Peyer's patch (tissue), 4 donors: ENCODE results near the gene GREB1.

Experiments used
- CTCF ChIP-seq, 6 experiments: fragments of 450-650 bp in 4 of 6; fragments of 200-600 bp in 2 of 6; sonication (generic) in 1 of 6; IDR thresholded peaks; one replicate each; pipeline ENCODE4 v1.5.1; 2017 to 2019; ENCODE audit warnings: antibody characterized with exemption in 6 of 6, mild to moderate bottlenecking in 3 of 6, moderate library complexity in 1 of 6
- POLR2A ChIP-seq, 2 donors: fragments of 450-650 bp; IDR thresholded peaks; one replicate each; pipeline ENCODE4 v1.5.1; 2017; ENCODE audit warnings: antibody characterized with exemption in 2 of 2, mild to moderate bottlenecking in 2 of 2, moderate library complexity in 2 of 2

DNA sequence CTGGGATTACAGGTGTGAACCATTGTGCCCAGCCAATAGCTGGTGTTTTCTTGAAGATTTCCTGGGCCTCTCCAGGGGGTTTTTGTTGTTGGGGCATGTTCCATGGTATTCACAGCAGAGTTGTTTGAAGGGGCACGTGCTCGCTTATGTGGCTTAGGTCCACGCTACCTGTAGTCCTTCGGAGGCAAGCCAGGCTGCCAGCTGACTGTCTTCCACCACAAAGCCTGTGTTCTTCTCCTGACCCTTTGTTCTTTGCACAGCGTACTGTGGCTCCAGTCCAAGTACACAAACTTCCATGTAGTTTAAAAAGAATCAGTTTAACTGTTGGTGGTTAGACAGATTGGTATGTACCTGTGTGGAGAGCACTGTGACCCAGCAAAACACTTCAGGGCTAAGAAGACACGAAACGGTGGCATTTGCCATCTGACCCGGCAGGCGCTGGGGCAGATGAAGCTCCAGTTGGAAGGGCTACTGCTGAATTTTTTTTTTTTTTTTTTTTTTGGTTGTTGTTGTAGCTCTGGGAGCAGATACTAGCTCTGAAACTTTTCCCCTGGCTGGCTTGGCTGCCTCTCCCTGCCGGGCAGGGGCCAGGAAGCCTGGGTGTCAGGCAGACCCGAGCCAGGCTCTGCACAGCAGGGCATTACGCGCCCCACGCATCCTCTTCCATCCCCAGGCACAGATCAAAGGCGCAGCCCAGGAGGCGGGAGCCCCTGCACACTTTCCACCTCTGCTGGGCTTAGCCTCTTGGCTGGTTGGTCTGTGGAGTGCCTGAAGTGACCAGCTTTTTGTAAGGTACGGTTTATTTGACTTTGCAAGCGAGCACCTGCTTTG is 5.7 kb downstream of the GREB1 start:
- TF ChIP-seq CTCF (IDR thresholded peaks at IDR 0.05) (no peak), POLR2A (IDR thresholded peaks at IDR 0.05) (no peak)
